HG02970 (cell line): ENCODE results near the gene ANGPTL2.

Experiments
- ATAC-seq: cut with Tn5 transposase; IDR thresholded peaks from one replicate; pipeline ENCODE4 v1.9.1; 2021; ENCODE audit warnings: mild to moderate bottlenecking, moderate library complexity, moderate number of reproducible peaks; ENCODE audit not compliant: unreplicated experiment, low FRiP score

ANGPTL2 gene

GRCh38 chr9:127121628-127122175 is 733 bp downstream of the ANGPTL2 start:
- ATAC-seq, result no peak

- no peak for ATAC-seq
These were observed 3.1 kb downstream of the ANGPTL2 start for GRCh38 chr9:127119320-127119709.

GRCh38 chr9:127118597-127119319 is 3.7 kb downstream of the ANGPTL2 start:
- ATAC-seq, result no peak

- ATAC-seq, result no peak
These were observed 4.6 kb downstream of the ANGPTL2 start for GRCh38 chr9:127117801-127118200.

DNA sequence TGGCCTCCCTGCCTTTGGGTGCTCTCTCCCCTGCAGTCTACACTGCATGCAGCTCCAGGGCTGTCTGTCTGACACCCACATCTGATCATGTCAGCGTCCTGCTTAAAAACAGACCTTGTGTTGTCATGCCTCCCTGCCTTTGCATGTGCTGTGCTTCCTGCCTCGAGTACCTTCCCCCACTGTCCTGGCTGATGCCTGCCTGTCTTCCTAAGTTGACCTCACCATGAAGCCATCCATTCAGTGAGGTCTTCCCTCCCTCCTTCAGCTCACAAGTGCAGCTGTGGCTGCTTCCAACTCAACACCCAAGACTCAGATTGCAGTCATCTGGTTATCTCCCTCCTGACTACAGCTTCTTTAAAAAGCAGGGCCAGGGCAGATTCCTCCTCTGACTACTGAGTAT is 5.5 kb downstream of the ANGPTL2 start:
- no peak for ATAC-seq

DNA sequence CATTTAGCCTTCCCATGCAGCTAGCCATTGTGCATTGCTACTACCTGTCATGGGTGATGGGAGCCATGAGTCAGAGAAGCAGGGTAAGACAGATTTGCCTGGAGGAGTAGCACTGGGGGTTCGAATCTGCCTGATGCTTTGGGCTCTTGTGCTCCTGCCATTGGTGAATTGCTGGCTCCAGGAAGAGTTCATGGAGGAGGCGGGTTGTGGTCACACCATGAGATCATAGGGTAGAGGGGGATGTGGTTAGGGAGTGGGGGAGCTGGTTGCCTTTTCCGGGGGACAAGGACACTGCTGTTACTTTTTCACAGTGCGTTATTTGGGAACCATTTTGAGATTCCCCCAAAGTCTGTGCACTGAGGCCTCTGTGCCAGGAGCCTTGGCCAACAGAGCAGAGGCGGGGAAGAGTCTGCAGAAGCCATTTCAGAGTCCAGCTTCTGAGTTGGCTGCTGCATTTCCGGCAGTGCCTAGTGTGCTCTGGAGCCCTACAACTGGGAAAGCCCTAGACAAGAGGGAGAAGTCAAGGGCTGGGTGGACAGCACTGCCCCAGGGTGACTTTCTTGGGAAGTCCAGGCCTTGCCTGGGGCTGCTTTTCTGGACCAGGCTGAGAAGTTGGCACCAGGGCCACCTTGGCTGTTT is 6.2 kb downstream of the ANGPTL2 start:
- no peak for ATAC-seq

- no peak for ATAC-seq
These were observed 7.8 kb downstream of the ANGPTL2 start for GRCh38 chr9:127114606-127115005.

GRCh38 chr9:127113191-127113972 is 9.1 kb downstream of the ANGPTL2 start:
- no peak for ATAC-seq

DNA sequence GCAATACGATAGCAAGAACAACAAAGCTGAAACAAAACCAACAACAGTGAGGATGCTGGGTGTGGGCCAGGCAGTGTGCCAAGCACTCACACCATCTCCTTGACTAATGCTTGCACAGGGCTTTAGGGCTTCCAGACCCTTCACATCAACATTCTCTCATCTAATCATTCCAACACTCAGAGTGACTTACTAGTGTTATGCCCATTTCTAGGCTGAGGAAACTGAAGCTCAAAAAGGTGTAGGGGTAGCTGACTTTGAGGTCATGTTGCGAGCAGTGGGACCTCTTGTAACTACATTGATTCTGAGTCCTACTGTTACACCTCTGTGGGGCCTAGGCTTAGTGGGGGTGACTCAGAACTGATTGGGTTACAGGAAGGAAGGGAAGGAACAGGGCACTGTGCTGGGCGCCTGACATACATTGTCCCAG is 9.7 kb downstream of the ANGPTL2 start:
- ATAC-seq, result no peak

DNA sequence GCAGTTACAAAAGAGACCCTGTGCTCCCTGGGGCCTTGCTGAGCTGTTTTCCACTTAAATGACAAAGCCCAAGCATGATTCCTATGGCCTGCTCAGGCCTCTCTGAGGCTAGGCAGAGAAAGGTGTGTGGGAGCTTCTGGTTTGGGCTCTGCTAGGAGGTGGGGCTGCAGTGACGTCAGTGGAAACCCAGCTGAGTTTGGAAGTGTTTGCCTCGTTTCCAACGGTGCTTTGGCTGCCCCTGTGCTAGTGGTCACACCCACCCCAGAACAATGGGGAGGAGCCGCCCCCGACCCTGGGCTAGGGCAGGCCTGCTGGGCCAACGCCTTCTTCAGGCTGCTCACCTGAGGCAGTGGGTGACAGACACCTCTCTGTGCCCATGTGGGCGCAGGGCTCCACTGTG is 10.4 kb downstream of the ANGPTL2 start:
- no peak for ATAC-seq

DNA sequence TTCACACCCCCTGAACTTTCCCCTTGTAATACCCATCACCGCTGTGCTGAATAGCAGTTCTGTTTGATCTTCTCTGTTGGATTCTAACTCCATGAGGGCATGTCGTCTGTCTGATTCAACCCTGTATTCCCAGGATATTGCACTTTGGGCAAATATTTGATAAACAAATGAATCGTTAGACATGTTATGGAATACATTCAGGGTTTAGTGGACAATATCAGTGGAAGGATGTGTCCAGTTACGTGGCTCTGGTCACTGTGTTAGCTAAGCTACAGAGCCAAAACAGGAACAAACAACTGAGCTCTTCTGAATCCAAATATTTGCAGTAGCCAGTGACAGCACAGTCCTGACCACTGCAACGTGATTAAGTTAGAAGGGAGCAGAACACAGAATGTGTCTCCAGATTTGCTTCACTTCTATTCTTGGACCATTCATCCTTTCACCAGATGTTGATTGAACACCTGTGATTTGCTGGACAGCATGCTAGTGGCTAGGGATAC is 13.2 kb downstream of the ANGPTL2 start:
- no peak for ATAC-seq

GRCh38 chr9:127107929-127108876 is 14.2 kb downstream of the ANGPTL2 start:
- ATAC-seq, result no peak

DNA sequence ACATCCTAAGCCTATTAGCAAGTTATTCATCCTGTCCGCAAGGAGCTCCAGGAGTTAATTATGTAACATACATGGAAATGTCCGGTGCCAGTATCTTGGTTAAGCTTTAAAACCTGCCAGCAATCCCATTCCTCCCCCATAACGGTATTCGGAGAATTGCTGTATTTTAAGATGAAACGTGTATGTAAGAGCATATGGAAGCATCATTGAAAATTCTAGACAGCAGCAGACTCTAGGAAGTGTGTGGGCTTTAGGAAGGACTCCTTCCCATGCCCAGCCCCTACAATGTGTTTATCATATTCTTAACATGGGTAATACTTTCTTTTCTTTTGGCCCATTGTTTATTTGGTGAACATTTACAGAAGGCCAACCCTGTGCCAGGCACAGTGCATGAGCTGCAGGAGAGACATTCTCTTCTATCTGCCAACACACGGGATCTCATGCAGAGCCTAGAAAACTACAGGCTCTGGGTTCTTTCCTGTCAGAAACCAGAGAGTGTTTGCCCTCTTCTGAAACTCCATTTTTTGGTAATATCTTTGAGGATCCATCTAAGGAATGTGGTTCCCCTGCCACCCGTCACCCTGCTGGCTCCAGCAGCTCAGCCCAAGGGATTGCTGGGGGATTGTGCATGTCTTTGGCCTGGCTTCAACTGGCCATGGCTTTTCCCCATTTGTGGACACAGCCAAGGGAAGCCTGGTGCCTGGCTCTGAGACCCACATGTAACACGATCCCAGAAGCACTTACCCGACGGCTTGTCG is 15.1 kb downstream of the ANGPTL2 start:
- ATAC-seq, result no peak

DNA sequence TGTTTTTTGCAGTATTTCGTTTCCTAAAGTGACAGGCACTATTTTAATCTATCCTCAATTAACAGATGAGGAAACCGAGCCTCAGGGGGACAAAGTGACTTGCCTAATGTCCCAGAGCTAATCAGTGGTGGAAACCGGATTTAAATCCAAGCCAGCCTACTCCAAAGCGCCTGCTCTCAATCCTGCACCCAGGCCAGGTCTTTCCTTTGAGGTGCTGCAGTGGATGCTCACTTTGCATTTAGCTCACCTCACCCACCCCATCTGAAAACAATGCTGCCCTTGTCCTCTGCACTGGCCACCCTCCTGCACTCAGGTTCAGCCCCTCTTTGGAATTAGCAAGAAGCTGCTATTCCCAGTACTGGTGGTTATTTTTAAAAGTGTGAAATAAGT is 16.0 kb downstream of the ANGPTL2 start:
- ATAC-seq, result no peak

DNA sequence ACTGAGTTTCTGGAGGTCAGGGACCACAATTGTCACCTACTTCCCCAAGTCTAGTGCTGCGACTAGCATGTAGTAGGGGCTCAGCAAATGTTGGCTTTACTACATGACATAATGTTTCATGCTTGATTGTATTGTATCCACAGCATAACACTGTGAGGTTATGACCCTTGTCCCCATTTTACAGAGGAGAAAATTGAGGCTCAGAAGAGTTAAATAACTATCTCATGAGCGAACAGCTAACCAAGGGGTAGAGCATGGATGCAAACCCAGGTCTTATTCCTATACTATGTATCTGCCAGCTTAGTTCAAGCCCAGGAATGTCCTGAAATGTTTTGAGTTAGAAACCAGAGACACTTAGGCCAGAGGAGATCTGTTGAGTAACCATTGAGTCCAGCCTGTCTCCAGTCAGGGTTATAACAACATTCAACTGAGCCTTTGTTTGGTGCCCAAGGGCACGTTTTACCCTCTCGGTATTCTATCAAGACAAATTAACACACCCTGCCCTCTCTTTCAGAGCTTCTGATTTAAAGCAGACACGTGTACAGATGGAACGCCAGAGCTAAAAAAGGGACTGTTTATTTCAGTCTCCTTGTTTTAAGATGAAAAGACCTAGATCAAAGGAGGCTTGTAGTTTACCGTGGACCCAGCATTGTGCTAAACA is 16.5 kb downstream of the ANGPTL2 start:
- no peak for ATAC-seq

- no peak for ATAC-seq
These were observed 17.7 kb downstream of the ANGPTL2 start for GRCh38 chr9:127104581-127105311.

DNA sequence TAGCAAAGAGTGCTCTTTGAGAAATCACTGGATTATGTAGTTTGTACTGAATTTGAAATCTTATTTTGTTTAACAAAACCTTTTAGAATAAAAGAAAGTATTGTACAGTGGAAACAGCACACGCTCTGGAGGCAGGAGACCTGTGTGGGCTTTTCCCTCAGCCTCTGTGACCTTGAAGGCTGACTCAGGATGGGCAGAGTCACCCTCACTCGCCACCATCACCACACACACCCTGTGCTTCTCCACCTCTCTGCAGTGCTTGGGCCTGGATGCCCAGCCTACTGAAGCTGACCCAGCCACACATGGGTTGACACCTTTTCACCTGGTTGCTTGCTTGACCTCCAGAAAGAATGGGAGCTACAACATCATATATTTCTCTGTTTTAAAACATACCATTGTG is 19.6 kb downstream of the ANGPTL2 start:
- no peak for ATAC-seq

GRCh38 chr9:127102176-127102575 is 20.3 kb downstream of the ANGPTL2 start:
- ATAC-seq, result no peak
